Measurements from ENCODE around the gene POU2AF3. TPM values are rescaled to one million over a fixed set of nuclear protein-coding genes. Genes with fewer than 3 reads are reported as not detected.

Gene POU2AF3
- total RNA-seq (under 1 TPM in 6 of 10 donors, not detected in 4; 0.18 to 0.45 (median 0.34) TPM), polyA plus RNA-seq (1 to 10 TPM in 1 of 2 donors, under 1 TPM in 1; 0.35 to 2.0 TPM)
- long read RNA-seq, donor 1 = 0 reads
- long read RNA-seq, donor 2, partial matches to known transcripts = 0 of 1 reads
- long read RNA-seq, donor 2, other reads (novel, unspliced or antisense) = 0 of 1 reads
- long read RNA-seq, donor 3 = 0 reads

- H3K27ac ChIP-seq = peak within 1 kb of the TSS in 8 of 10 donors; percentile 21 to 82 (median 44)
- peak in 1 of 2 donors; percentile 18 for DNase-seq
These were observed at the start of gene POU2AF3 for GRCh38 chr11:111298413-111299100. POU2AF3 (plus strand) TSS chr11:111298546; CDS start chr11:111298582, 36 bp downstream.

GRCh38 chr11:111250936-111251335, 47.4 kb upstream of the POU2AF3 start:
- Histone ChIP-seq H3K27ac (no peak overlapping the region), H3K4me3 (no peak overlapping the region), H3K9me3 (no peaks in the 10 kb centered on the region), H3K27me3 (peaks cover 0 to 44% (median 17%) of the 10 kb centered on the region in 7 donors), H3K36me3 (no peaks in the 10 kb centered on the region), H3K4me1 (no peaks in the 10 kb centered on the region)
- intact Hi-C loops (cut with DNase I) = no loop called here
- TF ChIP-seq CTCF (IDR thresholded peaks at IDR 0.05) = no peak
- WGBS, 2 donors = 55 to 61% methylated on average over 2 of the region's 2 CpGs
- DNase-seq = no peak
- ATAC-seq = no peak

More at GRCh38 chr11:111298413-111299100, at the start of gene POU2AF3:
- Histone ChIP-seq H3K4me3 (peak within 1 kb of the TSS; percentile 37 to 68 (median 62)), H3K9me3 (no peaks in the 10 kb centered on the region), H3K27me3 (peaks cover 7 to 41% (median 28%) of the 10 kb centered on the region in 7 donors), H3K4me1 (peaks cover 4 to 17% (median 13%) of the 10 kb centered on the region in 9 donors), H3K36me3 (no peaks in the 10 kb centered on the region)
- intact Hi-C loops (cut with DNase I) = loop anchor here in 4 of 10 donors (5.0 kb wide), 3 partner anchors 119 to 129 kb away; no protein-coding TSS in a partner anchor
- TF ChIP-seq CTCF (IDR thresholded peaks at IDR 0.05) = no peak
- 10 to 13% methylated on average over 47 to 57 of the region's 57 CpGs for WGBS, 2 donors
- ATAC-seq = peak; percentile 21 to 76 (median 57)

- Histone ChIP-seq H3K36me3 (no peaks in the 10 kb centered on the region), H3K27me3 (peaks cover 0 to 50% (median 20%) of the 10 kb centered on the region in 7 donors), H3K9me3 (no peaks in the 10 kb centered on the region), H3K27ac (no peak overlapping the region), H3K4me3 (no peak overlapping the region), H3K4me1 (no peaks in the 10 kb centered on the region)
- TF ChIP-seq CTCF (IDR thresholded peaks at IDR 0.05) = no peak
- DNase-seq (no peak), ATAC-seq (no peak)
- 72 to 87% methylated on average over 1 of the region's 1 CpG for WGBS, 2 donors
- intact Hi-C loops (cut with DNase I) = no loop called here
These were observed 45.2 kb upstream of the POU2AF3 start for GRCh38 chr11:111253131-111253530.

- peaks cover 0 to 53% (median 15%) of the 10 kb centered on the region in 7 donors for H3K27me3 ChIP-seq
- no peaks in the 10 kb centered on the region for H3K4me1 ChIP-seq
- no peak for DNase-seq
- no peaks in the 10 kb centered on the region for H3K9me3 ChIP-seq
- intact Hi-C loops (cut with DNase I) = no loop called here
- H3K27ac ChIP-seq = no peak overlapping the region
- no peak for TF ChIP-seq CTCF (IDR thresholded peaks at IDR 0.05)
- H3K36me3 ChIP-seq = no peaks in the 10 kb centered on the region
- 76 to 84% methylated on average over 5 of the region's 5 CpGs for WGBS, 2 donors
- no peak overlapping the region for H3K4me3 ChIP-seq
- no peak for ATAC-seq
These were observed 44.7 kb upstream of the POU2AF3 start for GRCh38 chr11:111253630-111254029.

Data from heart right ventricle (tissue), 16 donors.